Measurements from ENCODE around the gene ZBTB26.

Gene ZBTB26

DNA sequence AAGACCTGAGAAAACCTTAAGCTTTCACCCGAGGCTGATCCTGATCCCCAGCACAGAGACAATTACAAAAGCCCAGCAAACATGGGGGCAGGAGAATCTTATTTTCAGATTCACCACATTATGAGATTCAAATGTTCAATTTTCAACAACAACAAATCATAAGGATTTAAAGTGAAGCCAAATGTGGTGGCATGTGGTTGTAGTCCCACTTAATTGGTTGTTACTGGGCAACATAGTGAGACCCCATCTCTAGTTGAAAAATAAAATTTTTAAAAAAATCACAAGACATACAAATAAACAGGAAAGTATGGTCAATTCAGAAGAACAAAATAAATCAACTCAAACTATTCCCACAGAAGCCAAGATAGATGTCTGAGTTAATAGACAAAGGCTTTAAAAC lies 5.6 kb upstream of the ZBTB26 start:
- Histone ChIP-seq H2BK120ac (ENCODE audit: low read depth, low read length) (no peak overlapping the region), H3K4me2 (ENCODE audit: low read length, poor library complexity, severe bottlenecking) (no peak overlapping the region), H3K79me1 (replicated peaks; ENCODE audit: low read length, poor library complexity, severe bottlenecking) (peaks cover 13% of the 10 kb centered on the region), H3K23ac (ENCODE audit: low read length in 2 of 2) (no peak overlapping the region), H2BK12ac (ENCODE audit: low read length in 2 of 2) (no peak overlapping the region), H3K4ac (ENCODE audit: low read depth in 1 of 2, low read length in 2 of 2) (no peak overlapping the region), H3K18ac (ENCODE audit: low read depth in 1 of 2, low read length in 2 of 2) (no peak overlapping the region), H3K9ac (ENCODE audit: low read length) (no peak overlapping the region), H2AK5ac (ENCODE audit: low read length, severe bottlenecking) (no peak overlapping the region), H4K91ac (ENCODE audit: low read length) (no peak overlapping the region), H4K8ac (ENCODE audit: low read length) (no peak overlapping the region), H3K4me1 (ENCODE audit: control insufficient read depth, insufficient read depth, low read depth, low read length) (peaks cover 2% of the 10 kb centered on the region), H3K4me3 (ENCODE audit: insufficient read depth in 1 of 2, low read depth in 1 of 2, low read length in 2 of 2) (no peak overlapping the region), H2BK15ac (ENCODE audit: low read depth, poor library complexity, severe bottlenecking) (no peak overlapping the region), H3K27ac (ENCODE audit: low read length, poor library complexity, severe bottlenecking) (no peak overlapping the region), H3K14ac (ENCODE audit: low read length in 2 of 2) (no peak overlapping the region), H2BK5ac (ENCODE audit: low read depth, low read length, poor library complexity, severe bottlenecking) (no peak overlapping the region), H3K9me3 (ENCODE audit: control insufficient read depth, low read length) (no peaks in the 10 kb centered on the region), H2AFZ (ENCODE audit: low read depth, low read length) (no peak overlapping the region), H3K27me3 (ENCODE audit: control insufficient read depth in 1 of 2, insufficient read depth in 1 of 2, low read length in 2 of 2) (no peaks in the 10 kb centered on the region), H3K36me3 (ENCODE audit: control insufficient read depth in 1 of 2, insufficient read depth in 2 of 2, low read depth in 1 of 2, low read length in 2 of 2) (peaks cover 11 to 26% of the 10 kb centered on the region in 2 experiments)
- 93% methylated on average over 1 of the region's 1 CpG for WGBS
- no peak for DNase-seq

DNA sequence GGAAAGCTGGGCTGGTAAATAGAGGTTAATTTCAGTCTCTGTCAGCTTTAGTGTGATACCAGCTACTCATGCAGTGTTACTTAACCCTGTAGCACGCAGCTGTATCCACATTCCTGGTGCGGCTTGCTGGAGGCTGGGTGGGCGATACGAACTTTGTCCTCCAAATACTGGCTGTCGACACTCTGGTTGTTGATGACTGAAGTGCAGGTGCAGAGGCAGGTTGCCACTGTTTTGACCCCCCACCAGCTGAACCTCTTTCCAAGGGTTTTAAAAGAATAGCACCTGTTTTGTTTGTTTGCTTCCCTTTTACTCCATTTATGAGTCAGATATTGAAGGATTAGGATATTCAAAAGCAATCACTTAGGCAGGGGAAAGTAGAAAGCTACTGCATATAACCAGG lies 5.2 kb upstream of the ZBTB26 start:
- Histone ChIP-seq H2AK5ac (ENCODE audit: low read length, severe bottlenecking) (no peak overlapping the region), H3K18ac (ENCODE audit: low read depth in 1 of 2, low read length in 2 of 2) (no peak overlapping the region), H2BK120ac (ENCODE audit: low read depth, low read length) (no peak overlapping the region), H3K4ac (ENCODE audit: low read depth in 1 of 2, low read length in 2 of 2) (no peak overlapping the region), H3K79me1 (replicated peaks; ENCODE audit: low read length, poor library complexity, severe bottlenecking) (peaks cover 13% of the 10 kb centered on the region), H3K4me3 (ENCODE audit: insufficient read depth in 1 of 2, low read depth in 1 of 2, low read length in 2 of 2) (no peak overlapping the region), H3K4me1 (ENCODE audit: control insufficient read depth, insufficient read depth, low read depth, low read length) (peaks cover 2% of the 10 kb centered on the region), H3K9ac (ENCODE audit: low read length) (no peak overlapping the region), H3K27ac (ENCODE audit: low read length, poor library complexity, severe bottlenecking) (no peak overlapping the region), H3K9me3 (ENCODE audit: control insufficient read depth, low read length) (no peaks in the 10 kb centered on the region), H3K4me2 (ENCODE audit: low read length, poor library complexity, severe bottlenecking) (no peak overlapping the region), H3K27me3 (ENCODE audit: control insufficient read depth in 1 of 2, insufficient read depth in 1 of 2, low read length in 2 of 2) (no peaks in the 10 kb centered on the region), H2BK12ac (ENCODE audit: low read length in 2 of 2) (no peak overlapping the region), H3K23ac (ENCODE audit: low read length in 2 of 2) (no peak overlapping the region), H2BK15ac (ENCODE audit: low read depth, poor library complexity, severe bottlenecking) (no peak overlapping the region), H2BK5ac (ENCODE audit: low read depth, low read length, poor library complexity, severe bottlenecking) (no peak overlapping the region), H4K91ac (ENCODE audit: low read length) (no peak overlapping the region), H2AFZ (ENCODE audit: low read depth, low read length) (no peak overlapping the region), H3K14ac (ENCODE audit: low read length in 2 of 2) (no peak overlapping the region), H4K8ac (ENCODE audit: low read length) (no peak overlapping the region), H3K36me3 (ENCODE audit: control insufficient read depth in 1 of 2, insufficient read depth in 2 of 2, low read depth in 1 of 2, low read length in 2 of 2) (peaks cover 11 to 26% of the 10 kb centered on the region in 2 experiments)
- 98% methylated on average over 5 of the region's 5 CpGs for WGBS
- DNase-seq = no peak

DNA sequence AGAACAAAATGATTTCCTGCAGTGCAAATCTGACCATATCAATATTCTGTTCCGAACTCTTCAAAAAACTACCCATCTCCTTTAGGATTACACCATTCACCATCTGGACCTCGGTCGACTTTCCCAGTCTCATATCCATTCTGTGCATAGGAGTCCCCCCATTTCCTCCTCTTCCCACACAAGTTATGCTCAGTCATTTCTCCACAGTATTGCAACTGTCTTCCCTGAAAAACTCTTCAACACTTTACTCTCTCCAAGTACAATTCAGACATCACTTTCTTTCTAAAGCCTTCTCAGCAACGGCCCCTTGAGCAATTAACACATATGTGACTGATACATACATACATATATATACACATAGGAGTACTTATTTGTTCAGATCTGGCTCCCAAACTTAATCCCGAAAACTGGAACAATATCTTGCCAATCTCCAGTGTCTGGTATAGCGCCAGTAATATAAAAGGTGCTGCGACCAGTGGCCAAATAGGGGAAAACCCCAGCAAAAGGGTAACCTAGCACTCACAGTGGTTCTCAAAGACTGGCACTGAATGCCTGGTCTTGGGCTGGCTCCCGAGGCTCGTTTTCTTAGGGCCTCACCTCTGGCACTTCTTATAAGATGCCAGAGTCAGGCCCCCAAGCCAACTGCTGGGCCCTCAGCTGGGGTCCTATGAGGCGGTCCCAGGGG lies 629 bp downstream of the ZBTB26 start:
- Histone ChIP-seq H3K23ac (ENCODE audit: low read length in 2 of 2) (peak overlapping the region in 1 of 2 experiments; percentile 59), H3K79me1 (replicated peaks; ENCODE audit: low read length, poor library complexity, severe bottlenecking) (peaks cover 10% of the 10 kb centered on the region)
- WGBS = 30% methylated on average over 9 of the region's 10 CpGs

GRCh38 chr9:122929796-122930354 lies 1.4 kb downstream of the ZBTB26 start:
- Histone ChIP-seq H3K4me2 (ENCODE audit: low read length, poor library complexity, severe bottlenecking) (no peak overlapping the region), H3K79me1 (replicated peaks; ENCODE audit: low read length, poor library complexity, severe bottlenecking) (peaks cover 13% of the 10 kb centered on the region)

More for the DNA sequence above, 629 bp downstream of the ZBTB26 start:
- Histone ChIP-seq H2AFZ (ENCODE audit: low read depth, low read length) (no peak overlapping the region), H2BK5ac (ENCODE audit: low read depth, low read length, poor library complexity, severe bottlenecking) (peak overlapping the region; percentile 95), H3K4me3 (ENCODE audit: insufficient read depth in 1 of 2, low read depth in 1 of 2, low read length in 2 of 2) (peak overlapping the region; percentile 86 to 94), H3K27ac (ENCODE audit: low read length, poor library complexity, severe bottlenecking) (peak overlapping the region; percentile 34), H3K18ac (ENCODE audit: low read depth in 1 of 2, low read length in 2 of 2) (peak overlapping the region; percentile 5 to 57), H3K9me3 (ENCODE audit: control insufficient read depth, low read length) (no peaks in the 10 kb centered on the region), H3K4me1 (ENCODE audit: control insufficient read depth, insufficient read depth, low read depth, low read length) (peaks cover 2% of the 10 kb centered on the region), H3K27me3 (ENCODE audit: control insufficient read depth in 1 of 2, insufficient read depth in 1 of 2, low read length in 2 of 2) (no peaks in the 10 kb centered on the region), H2BK12ac (ENCODE audit: low read length in 2 of 2) (no peak overlapping the region), H2BK120ac (ENCODE audit: low read depth, low read length) (peak overlapping the region; percentile 99), H2BK15ac (ENCODE audit: low read depth, poor library complexity, severe bottlenecking) (peak overlapping the region; percentile 93), H4K91ac (ENCODE audit: low read length) (peak overlapping the region; percentile 83), H3K36me3 (ENCODE audit: control insufficient read depth in 1 of 2, insufficient read depth in 2 of 2, low read depth in 1 of 2, low read length in 2 of 2) (no peaks in the 10 kb centered on the region), H3K4me2 (ENCODE audit: low read length, poor library complexity, severe bottlenecking) (peak overlapping the region; percentile 89), H3K14ac (ENCODE audit: low read length in 2 of 2) (no peak overlapping the region), H2AK5ac (ENCODE audit: low read length, severe bottlenecking) (peak overlapping the region; percentile 41), H3K4ac (ENCODE audit: low read depth in 1 of 2, low read length in 2 of 2) (peak overlapping the region; percentile 17 to 94), H3K9ac (ENCODE audit: low read length) (peak overlapping the region; percentile 93), H4K8ac (ENCODE audit: low read length) (peak overlapping the region; percentile 94)
- DNase-seq = no peak

More at GRCh38 chr9:122929796-122930354, 1.4 kb downstream of the ZBTB26 start:
- Histone ChIP-seq H3K9ac (ENCODE audit: low read length) (peak overlapping the region; percentile 93), H3K18ac (ENCODE audit: low read depth in 1 of 2, low read length in 2 of 2) (no peak overlapping the region), H2BK120ac (ENCODE audit: low read depth, low read length) (no peak overlapping the region), H3K4ac (ENCODE audit: low read depth in 1 of 2, low read length in 2 of 2) (no peak overlapping the region), H3K23ac (ENCODE audit: low read length in 2 of 2) (no peak overlapping the region), H3K27ac (ENCODE audit: low read length, poor library complexity, severe bottlenecking) (no peak overlapping the region), H2BK15ac (ENCODE audit: low read depth, poor library complexity, severe bottlenecking) (no peak overlapping the region), H2AFZ (ENCODE audit: low read depth, low read length) (no peak overlapping the region), H2BK5ac (ENCODE audit: low read depth, low read length, poor library complexity, severe bottlenecking) (no peak overlapping the region), H3K14ac (ENCODE audit: low read length in 2 of 2) (no peak overlapping the region), H2BK12ac (ENCODE audit: low read length in 2 of 2) (no peak overlapping the region), H3K9me3 (ENCODE audit: control insufficient read depth, low read length) (no peaks in the 10 kb centered on the region), H3K27me3 (ENCODE audit: control insufficient read depth in 1 of 2, insufficient read depth in 1 of 2, low read length in 2 of 2) (no peaks in the 10 kb centered on the region), H3K4me3 (ENCODE audit: insufficient read depth in 1 of 2, low read depth in 1 of 2, low read length in 2 of 2) (peak overlapping the region in 1 of 2 experiments; percentile 94), H3K36me3 (ENCODE audit: control insufficient read depth in 1 of 2, insufficient read depth in 2 of 2, low read depth in 1 of 2, low read length in 2 of 2) (peaks cover 0 to 3% of the 10 kb centered on the region in 2 experiments), H4K8ac (ENCODE audit: low read length) (no peak overlapping the region), H3K4me1 (ENCODE audit: control insufficient read depth, insufficient read depth, low read depth, low read length) (peaks cover 2% of the 10 kb centered on the region), H4K91ac (ENCODE audit: low read length) (no peak overlapping the region), H2AK5ac (ENCODE audit: low read length, severe bottlenecking) (no peak overlapping the region)
- no peak for DNase-seq
- WGBS = 76% methylated on average over 1 of the region's 1 CpG
